KMS-11 (cell line): Measurements from ENCODE around the gene AP1B1.

Source experiments
- H2AFZ ChIP-seq: fragments of 200-600 bp; sonication (generic); 2 replicates; pipeline ENCODE4 v1.6.1; 2016; ENCODE audit warnings: antibody characterized with exemption, mixed run types, low read depth
- H3K27ac ChIP-seq: fragments of 200-600 bp; sonication (generic); 2 replicates; pipeline ENCODE4 v1.6.1; 2016; ENCODE audit warnings: mild to moderate bottlenecking, mixed run types
- H3K27me3 ChIP-seq: fragments of 200-600 bp; sonication (generic); 2 replicates; pipeline ENCODE4 v1.6.1; 2017; ENCODE audit warnings: mild to moderate bottlenecking, low read depth, mixed run types, moderate library complexity; ENCODE audit not compliant: insufficient read depth
- H3K36me3 ChIP-seq: fragments of 200-600 bp; sonication (generic); 2 replicates; pipeline ENCODE4 v1.6.1; 2017; ENCODE audit warnings: mild to moderate bottlenecking, mixed run types; ENCODE audit not compliant: insufficient read depth
- H3K4me1 ChIP-seq: fragments of 200-600 bp; sonication (generic); 2 replicates; pipeline ENCODE4 v1.6.1; 2016; ENCODE audit warnings: mild to moderate bottlenecking, low read depth, mixed run types; ENCODE audit not compliant: poor library complexity, severe bottlenecking
- H3K4me2 ChIP-seq: fragments of 200-600 bp; sonication (generic); 2 replicates; pipeline ENCODE4 v1.7.0; 2016; ENCODE audit warnings: mild to moderate bottlenecking, mixed run types
- H3K4me3 ChIP-seq: fragments of 200-600 bp; sonication (generic); IDR thresholded peaks from 2 replicates; pipeline ENCODE4 v1.6.1; 2017; ENCODE audit warnings: low read depth, low read length, mixed read lengths; ENCODE audit not compliant: insufficient read depth
- H3K79me2 ChIP-seq: fragments of 200-600 bp; sonication (generic); 2 replicates; pipeline ENCODE4 v1.6.1; 2016; ENCODE audit warnings: low read depth, mixed run types; ENCODE audit not compliant: insufficient read depth
- H3K9ac ChIP-seq: fragments of 200-600 bp; sonication (generic); 2 replicates; pipeline ENCODE4 v1.6.1; 2016; ENCODE audit warnings: mild to moderate bottlenecking, mixed run types
- H4K20me1 ChIP-seq: fragments of 200-600 bp; sonication (generic); 2 replicates; pipeline ENCODE4 v1.6.1; 2016; ENCODE audit warnings: mild to moderate bottlenecking, mixed run types; ENCODE audit not compliant: insufficient read depth
- TF ChIP-seq, protein P1 (sequence below): fragments of 200-600 bp; sonication (generic); conservative IDR thresholded peaks from 2 replicates; pipeline ENCODE4 v1.6.1; 2017; ENCODE audit warnings: low read depth, mild to moderate bottlenecking, antibody characterized with exemption, low read length, moderate library complexity, mixed read lengths

AP1B1 gene

GRCh38 chr22:29397791-29398190 lies 9.4 kb upstream of the AP1B1 start:
- H4K20me1 ChIP-seq, result no peaks in the 10 kb centered on the region
- H3K9ac ChIP-seq, result no peak overlapping the region
- no peaks in the 10 kb centered on the region for H3K79me2 ChIP-seq
- no peak overlapping the region for H2AFZ ChIP-seq
- H3K27me3 ChIP-seq, result no peaks in the 10 kb centered on the region
- H3K4me2 ChIP-seq, result no peak overlapping the region
- H3K4me3 ChIP-seq, result no peak overlapping the region
- H3K4me1 ChIP-seq, result no peaks in the 10 kb centered on the region
- TF ChIP-seq, protein P1, sequence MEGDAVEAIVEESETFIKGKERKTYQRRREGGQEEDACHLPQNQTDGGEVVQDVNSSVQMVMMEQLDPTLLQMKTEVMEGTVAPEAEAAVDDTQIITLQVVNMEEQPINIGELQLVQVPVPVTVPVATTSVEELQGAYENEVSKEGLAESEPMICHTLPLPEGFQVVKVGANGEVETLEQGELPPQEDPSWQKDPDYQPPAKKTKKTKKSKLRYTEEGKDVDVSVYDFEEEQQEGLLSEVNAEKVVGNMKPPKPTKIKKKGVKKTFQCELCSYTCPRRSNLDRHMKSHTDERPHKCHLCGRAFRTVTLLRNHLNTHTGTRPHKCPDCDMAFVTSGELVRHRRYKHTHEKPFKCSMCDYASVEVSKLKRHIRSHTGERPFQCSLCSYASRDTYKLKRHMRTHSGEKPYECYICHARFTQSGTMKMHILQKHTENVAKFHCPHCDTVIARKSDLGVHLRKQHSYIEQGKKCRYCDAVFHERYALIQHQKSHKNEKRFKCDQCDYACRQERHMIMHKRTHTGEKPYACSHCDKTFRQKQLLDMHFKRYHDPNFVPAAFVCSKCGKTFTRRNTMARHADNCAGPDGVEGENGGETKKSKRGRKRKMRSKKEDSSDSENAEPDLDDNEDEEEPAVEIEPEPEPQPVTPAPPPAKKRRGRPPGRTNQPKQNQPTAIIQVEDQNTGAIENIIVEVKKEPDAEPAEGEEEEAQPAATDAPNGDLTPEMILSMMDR, result no peak
- H3K36me3 ChIP-seq, result no peaks in the 10 kb centered on the region
- H3K27ac ChIP-seq, result no peak overlapping the region

- Histone ChIP-seq H3K9ac (no peak overlapping the region), H3K27ac (no peak overlapping the region), H3K36me3 (no peaks in the 10 kb centered on the region), H3K4me3 (no peak overlapping the region), H3K79me2 (no peaks in the 10 kb centered on the region), H3K4me1 (no peaks in the 10 kb centered on the region), H3K27me3 (no peaks in the 10 kb centered on the region), H2AFZ (no peak overlapping the region), H4K20me1 (no peaks in the 10 kb centered on the region), H3K4me2 (no peak overlapping the region)
- TF ChIP-seq, protein P1, result no peak
Measured at GRCh38 chr22:29396126-29396525, 7.8 kb upstream of the AP1B1 start.

GRCh38 chr22:29394931-29395581 lies 6.7 kb upstream of the AP1B1 start:
- H3K4me2 ChIP-seq, result peak overlapping the region; percentile 25; the same call in 1 of the 2 replicates
- TF ChIP-seq, protein P1, result peak; percentile 86

GRCh38 chr22:29393019-29393608 lies 4.7 kb upstream of the AP1B1 start:
- H3K27me3 ChIP-seq, result no peaks in the 10 kb centered on the region
- no peak overlapping the region for H3K27ac ChIP-seq
- no peak overlapping the region for H3K4me3 ChIP-seq
- H2AFZ ChIP-seq, result no peak overlapping the region
- H3K4me2 ChIP-seq, result no peak overlapping the region
- TF ChIP-seq, protein P1, result no peak
- H3K4me1 ChIP-seq, result peaks cover 6% of the 10 kb centered on the region
- no peaks in the 10 kb centered on the region for H4K20me1 ChIP-seq
- 0 out of 2 replicates have a peak, but pooled peaks cover under 1% of the 10 kb centered on the region for H3K79me2 ChIP-seq
- no peak overlapping the region for H3K9ac ChIP-seq
- no peaks in the 10 kb centered on the region for H3K36me3 ChIP-seq

More at GRCh38 chr22:29394931-29395581, 6.7 kb upstream of the AP1B1 start:
- no peak overlapping the region for H3K9ac ChIP-seq
- no peaks in the 10 kb centered on the region for H3K27me3 ChIP-seq
- no peaks in the 10 kb centered on the region for H3K79me2 ChIP-seq
- no peaks in the 10 kb centered on the region for H4K20me1 ChIP-seq
- no peaks in the 10 kb centered on the region for H3K4me1 ChIP-seq
- peak overlapping the region; percentile 34 for H2AFZ ChIP-seq
- H3K36me3 ChIP-seq, result no peaks in the 10 kb centered on the region
- H3K27ac ChIP-seq, result no peak overlapping the region
- no peak overlapping the region for H3K4me3 ChIP-seq
